Muscle of arm (tissue), 12 donors: ENCODE results near the gene HNMT. TPM values are rescaled to one million over a fixed set of nuclear protein-coding genes. Genes with fewer than 3 reads are reported as not detected.
"Not testable (repeated sequence)": the region's sequence is repeated elsewhere in the genome, so short reads cannot be mapped to it uniquely, and the experiment has no call there.

Source experiments
- DNase-seq: peaks from one replicate; pipeline ENCODE4 v3.0.0-alpha.2; 2013
- polyA plus RNA-seq, 12 donors: library from polyadenylated mRNA; unstranded; fragments of 120-200 nt; gene quantifications; one replicate each; pipeline ENCODE4 v1.2.1, GENCODE V29; 2013; ENCODE audit not compliant: insufficient read length in 12 of 12

HNMT gene
- polyA plus RNA-seq, 12 donors, result 18.1 to 34.2 (median 23.4) TPM; not detected in 1

DNA sequence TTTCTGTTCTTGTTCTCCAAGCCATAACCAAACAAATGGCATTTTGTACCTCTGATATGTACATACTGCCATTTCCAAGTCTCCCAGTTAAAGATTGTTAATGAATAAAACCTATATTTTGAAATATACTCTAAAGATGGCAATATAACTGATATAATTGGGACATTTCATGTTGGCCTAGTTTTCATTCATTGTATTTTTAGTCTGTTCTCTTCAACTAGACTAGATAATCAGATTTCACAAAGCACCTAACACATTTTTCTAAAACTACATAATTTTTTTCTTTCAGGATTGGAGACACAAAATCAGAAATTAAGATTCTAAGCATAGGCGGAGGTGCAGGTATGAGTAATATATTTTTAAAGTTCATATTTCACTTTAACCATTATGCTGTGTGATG is 5.6 kb downstream of the HNMT start:
- DNase-seq, result no peak

GRCh38 chr2:137971259-137971658 is 7.0 kb downstream of the HNMT start:
- not testable (repeated sequence) for DNase-seq

- DNase-seq, result no peak
Observed at GRCh38 chr2:137973280-137973679, 9.0 kb downstream of the HNMT start.

- DNase-seq, result no peak
Observed at GRCh38 chr2:137975280-137976271, 11.3 kb downstream of the HNMT start.

- no peak for DNase-seq
Observed at GRCh38 chr2:137976274-137976673, 12.0 kb downstream of the HNMT start.

DNA sequence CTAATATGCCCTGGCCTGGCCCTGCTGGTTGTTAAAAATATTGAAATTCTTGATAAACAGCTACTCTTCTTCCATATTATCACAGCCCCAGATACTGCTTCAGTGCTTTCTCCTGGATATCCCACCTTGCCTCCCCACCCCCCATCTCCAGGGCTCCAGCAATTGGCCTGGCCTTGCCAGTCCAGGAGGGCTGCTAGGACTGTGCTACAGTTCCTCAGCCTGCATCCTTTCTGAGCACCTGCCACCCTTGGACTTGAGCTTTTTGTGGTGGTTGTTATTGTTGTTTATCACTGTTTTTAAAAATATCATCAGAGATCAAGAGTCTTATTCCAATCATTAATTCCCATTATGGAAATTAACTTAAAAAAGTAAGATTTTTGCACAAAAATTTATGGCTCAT is 13.5 kb downstream of the HNMT start:
- DNase-seq, result no peak

DNA sequence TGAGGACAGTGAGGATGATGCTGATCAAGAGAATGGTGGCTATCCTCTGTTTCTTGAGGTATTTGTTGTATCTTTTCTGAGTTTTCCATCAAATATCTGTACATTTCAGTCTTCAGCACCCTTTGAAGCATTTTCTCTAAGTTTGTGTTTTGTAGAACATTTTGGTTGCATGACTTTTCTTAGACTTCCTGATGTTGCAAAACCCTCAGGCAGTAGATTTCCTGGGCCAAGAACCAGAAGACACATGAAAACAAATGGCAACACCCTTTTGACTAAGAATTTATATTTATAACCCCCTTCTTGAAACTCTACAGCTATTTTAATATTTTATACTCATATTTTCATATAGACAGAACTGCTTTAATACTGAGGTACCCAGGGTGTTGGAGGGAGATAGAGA is 16.2 kb downstream of the HNMT start:
- no peak for DNase-seq

DNA sequence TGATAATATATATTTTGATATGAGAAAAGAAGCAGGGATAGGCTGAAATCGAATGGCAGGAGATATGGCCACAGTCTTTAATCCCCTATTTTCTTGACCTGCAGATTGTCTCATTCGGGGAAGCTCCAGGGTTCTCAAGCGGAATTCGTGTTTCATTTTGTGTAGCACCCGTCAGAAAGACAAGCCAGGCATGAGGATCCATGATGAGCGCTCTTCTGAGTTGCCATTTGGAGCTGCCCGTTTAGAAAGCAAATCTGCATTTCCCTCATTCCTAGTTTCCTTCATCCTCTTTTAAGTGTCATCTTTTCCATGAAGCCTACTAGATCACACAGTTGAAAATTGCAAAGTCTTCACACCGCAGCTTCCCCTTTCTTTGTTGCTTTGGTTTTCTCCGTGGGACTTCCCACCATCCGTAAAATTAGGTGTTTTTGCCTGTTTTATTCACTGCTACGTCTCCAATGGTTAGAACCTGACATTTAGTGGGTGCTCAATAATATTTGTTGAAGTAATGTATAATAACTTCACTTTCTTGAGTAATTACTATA is 16.9 kb downstream of the HNMT start:
- DNase-seq, result no peak

DNA sequence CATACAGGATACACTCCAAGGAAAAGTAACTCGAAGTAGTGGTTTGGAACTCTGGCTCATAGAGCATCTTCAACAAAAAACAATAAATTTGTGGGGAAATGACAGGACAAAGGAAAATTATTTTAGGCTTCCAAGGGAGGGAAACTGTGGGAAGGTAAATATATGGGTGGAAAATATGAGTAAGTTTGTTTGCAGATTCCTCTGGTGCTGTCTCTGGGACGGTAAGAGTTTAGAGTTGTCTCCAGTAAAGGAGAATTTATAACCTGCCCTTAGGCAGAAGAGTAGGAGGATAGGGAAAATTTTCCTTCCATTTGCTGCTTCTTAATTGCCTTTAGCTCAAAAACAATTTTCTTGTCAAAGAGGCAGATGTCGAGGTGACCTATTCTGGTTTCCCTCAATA is 19.3 kb downstream of the HNMT start:
- no peak for DNase-seq

- no peak for DNase-seq
Observed at GRCh38 chr2:137986268-137986667, 22.0 kb downstream of the HNMT start.

DNA sequence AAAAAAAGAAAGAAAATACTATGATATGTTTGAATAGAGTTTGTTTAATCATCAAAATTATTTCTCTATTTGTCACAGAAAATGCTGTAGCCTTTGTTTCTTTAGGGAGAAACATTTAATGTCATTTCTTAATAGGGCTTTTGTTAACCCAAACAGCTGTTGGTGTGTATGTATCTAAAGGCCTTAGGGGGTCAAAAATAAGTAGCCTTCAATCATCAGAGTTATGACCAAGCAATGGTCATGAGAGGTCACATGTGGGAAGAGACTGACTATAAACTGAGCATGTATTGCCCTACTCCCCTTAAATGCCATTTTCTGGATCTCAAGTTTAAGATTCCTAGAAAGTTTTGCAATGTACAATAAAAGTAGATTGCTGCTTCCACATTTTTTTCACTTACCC is 22.7 kb downstream of the HNMT start:
- no peak for DNase-seq

DNA sequence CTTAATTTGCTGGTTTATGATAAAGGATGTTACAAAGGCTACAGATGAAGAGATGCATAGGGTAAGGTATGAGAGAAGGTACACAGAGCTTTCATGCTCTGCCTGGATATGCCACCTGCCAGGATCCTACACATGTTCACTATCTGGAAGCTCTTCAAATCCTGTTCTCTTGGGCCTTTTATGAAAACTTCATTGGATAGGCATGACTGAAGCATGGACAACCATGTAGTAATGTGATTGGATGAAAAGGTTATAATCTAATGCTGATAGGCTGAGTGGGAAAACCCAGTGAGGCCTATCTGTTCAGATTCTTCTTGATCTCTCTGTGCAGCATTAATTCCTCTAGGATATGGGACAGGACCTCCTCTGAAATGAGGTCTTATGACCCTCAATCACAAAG is 26.8 kb downstream of the HNMT start:
- DNase-seq, result no peak

DNA sequence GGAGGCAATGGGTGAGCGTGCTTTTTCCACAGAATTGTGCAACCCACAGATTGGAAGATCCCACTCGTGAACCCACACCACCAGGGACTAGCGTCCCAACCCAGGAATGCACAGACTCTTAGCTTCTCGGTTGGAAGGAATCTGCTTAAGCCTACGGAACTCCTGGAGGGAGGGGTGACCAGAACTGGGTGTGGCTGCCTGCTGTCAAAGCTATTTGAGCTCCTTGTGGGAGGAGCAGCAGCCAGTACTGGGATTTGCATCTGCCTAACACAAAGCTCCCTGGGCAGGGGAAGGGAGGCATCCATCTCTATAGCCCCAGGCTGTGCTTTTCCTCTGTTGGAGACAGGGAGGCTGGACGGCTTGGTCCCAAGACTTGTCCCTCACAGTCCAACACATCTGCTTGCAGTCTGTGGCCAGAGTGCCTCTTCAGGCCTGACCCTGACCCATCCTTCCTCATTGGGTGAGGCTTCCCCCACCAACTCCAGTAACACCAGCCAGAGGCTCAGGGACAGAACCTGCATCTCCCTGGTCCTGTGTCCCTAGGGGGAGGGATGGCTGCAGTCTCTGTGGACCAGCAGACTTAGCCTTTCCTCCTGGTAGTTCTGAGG is 27.9 kb downstream of the HNMT start:
- DNase-seq, result no peak

GRCh38 chr2:137993715-137994476 is 29.6 kb downstream of the HNMT start:
- not testable (repeated sequence) for DNase-seq

GRCh38 chr2:137995368-137995767 is 31.1 kb downstream of the HNMT start:
- not testable (repeated sequence) for DNase-seq

- not testable (repeated sequence) for DNase-seq
Observed at GRCh38 chr2:137996158-137996557, 31.9 kb downstream of the HNMT start.

DNA sequence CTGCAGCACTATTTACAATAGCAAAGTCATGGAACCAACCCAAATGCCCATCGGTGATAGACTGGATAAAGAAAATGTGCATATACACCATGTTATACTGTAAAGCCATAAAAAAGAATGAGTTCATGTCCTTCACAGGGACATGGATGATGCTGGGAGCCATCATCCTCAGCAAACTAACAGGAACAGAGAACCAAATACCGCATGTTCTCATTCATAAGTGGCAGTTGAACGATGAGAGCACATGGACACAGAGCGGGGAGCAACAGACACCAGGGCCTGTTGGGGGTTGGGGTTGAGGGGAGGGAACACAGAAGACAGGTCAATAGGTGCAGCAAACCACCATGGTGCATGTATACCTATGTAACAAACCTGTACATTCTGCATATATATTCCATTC is 33.5 kb downstream of the HNMT start:
- DNase-seq, result no peak

DNA sequence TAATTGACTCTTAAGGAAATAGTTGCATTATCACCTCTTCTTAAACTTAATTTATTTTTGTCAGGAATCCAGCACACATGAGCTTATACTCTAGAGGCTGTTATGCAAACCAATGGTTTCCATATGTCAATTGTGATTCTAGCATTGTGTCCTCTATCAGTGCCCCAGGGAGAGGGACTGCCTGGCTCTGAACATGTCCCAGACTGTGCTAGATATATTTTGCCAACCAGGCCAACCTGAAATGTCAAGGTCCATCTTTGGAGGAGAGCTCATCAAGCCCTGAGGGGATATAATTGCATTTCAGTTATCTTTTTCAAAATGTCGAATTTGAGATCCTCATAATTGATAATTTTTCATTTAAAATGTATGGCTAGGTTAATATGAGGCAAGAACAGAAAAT is 34.2 kb downstream of the HNMT start:
- no peak for DNase-seq

GRCh38 chr2:137999273-137999672 is 35.0 kb downstream of the HNMT start:
- no peak for DNase-seq

- DNase-seq, result no peak
Observed at GRCh38 chr2:138000009-138000408, 35.7 kb downstream of the HNMT start.

DNA sequence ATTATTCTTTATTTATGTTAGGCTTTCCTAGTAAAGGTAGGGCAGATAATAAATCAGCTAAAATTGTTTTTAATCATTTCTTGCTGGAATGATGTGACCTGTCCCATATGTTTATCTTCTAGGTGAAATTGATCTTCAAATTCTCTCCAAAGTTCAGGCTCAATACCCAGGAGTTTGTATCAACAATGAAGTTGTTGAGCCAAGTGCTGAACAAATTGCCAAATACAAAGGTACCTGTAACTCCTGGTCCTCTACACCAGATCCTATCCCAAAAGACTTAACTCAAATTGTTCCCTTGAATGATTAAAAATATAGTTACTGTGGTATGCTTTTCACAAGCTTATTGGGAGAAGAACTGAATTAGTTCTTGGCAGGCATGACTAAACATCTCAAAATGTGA is 36.5 kb downstream of the HNMT start:
- DNase-seq, result no peak

DNA sequence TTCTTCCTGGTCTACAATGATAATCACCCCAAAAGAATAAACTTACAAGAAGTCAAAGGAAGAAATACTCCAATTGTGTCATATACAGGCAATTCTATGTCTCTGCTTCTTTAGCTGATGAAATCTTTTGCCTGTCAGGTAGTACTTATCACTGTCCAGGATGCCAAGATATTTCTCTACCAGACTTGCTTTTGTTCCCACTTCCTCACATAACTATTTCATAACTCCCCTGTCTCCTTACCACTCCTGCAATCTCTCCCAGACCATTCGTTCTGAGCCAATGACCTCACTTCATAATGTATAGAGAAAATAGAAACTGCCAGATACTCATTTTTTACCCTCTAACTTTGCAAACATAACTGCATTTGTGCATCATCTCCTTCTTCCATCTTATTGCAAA is 39.1 kb downstream of the HNMT start:
- DNase-seq, result no peak
